HepG2 (cell line): Measurements from ENCODE around the gene ZNF780B. TPM values are rescaled to one million over a fixed set of nuclear protein-coding genes. Genes with fewer than 3 reads are reported as not detected.

ENCODE experiments used
- CSRNP2 ChIP-seq: sonication (generic); formaldehyde crosslinking; conservative IDR thresholded peaks from 2 replicates; pipeline ENCODE4 v1.8.0; 2022; ENCODE audit warnings: low read depth, missing genetic modification reagents
- ETS1 ChIP-seq: sonication (generic); formaldehyde crosslinking; IDR thresholded peaks from 2 replicates; pipeline ENCODE4 v1.4.0; 2020; ENCODE audit warnings: missing genetic modification reagents
- FOXP1 ChIP-seq, 2 experiments: fragments of 450-650 bp in 1 of 2; IDR thresholded peaks; 2 replicates each; pipeline ENCODE4 v1.6.1; 2017 to 2018; ENCODE audit warnings: antibody characterized with exemption in 1 of 2
- HNF4A ChIP-seq: sonication (generic); formaldehyde crosslinking; IDR thresholded peaks from 2 replicates; pipeline ENCODE4 v1.4.0; 2020; ENCODE audit warnings: missing genetic modification reagents
- IRF9 ChIP-seq: sonication (generic); formaldehyde crosslinking; IDR thresholded peaks from 2 replicates; pipeline ENCODE4 v1.8.0; 2022; ENCODE audit warnings: missing genetic modification reagents, mild to moderate bottlenecking, borderline replicate concordance
- KLF16 ChIP-seq, 2 experiments: sonication (generic) in 1 of 2; formaldehyde crosslinking in 1 of 2; IDR thresholded peaks; 2 replicates each; pipeline versions ENCODE4 v1.6.1 to v1.8.0; 2016 to 2023; ENCODE audit warnings: missing genetic modification reagents in 2 of 2, missing compliant biosample characterization in 1 of 2
- KMT2A ChIP-seq: sonication (generic); formaldehyde crosslinking; IDR thresholded peaks from 2 replicates; pipeline ENCODE4 v1.4.0; 2020; ENCODE audit warnings: missing genetic modification reagents
- MAX ChIP-seq: IDR thresholded peaks from 2 replicates; pipeline ENCODE4 v1.6.1; 2012; ENCODE audit warnings: inconsistent platforms
- NCOA1 ChIP-seq: sonication (generic); formaldehyde crosslinking; IDR thresholded peaks from 2 replicates; pipeline ENCODE4 v1.9.0; 2021; ENCODE audit warnings: missing genetic modification reagents
- NFE2 ChIP-seq: sonication (generic); formaldehyde crosslinking; IDR thresholded peaks from 2 replicates; pipeline ENCODE4 v1.4.0; 2020; ENCODE audit warnings: missing genetic modification reagents
- NFRKB ChIP-seq: fragments of 450-650 bp; IDR thresholded peaks from 2 replicates; pipeline ENCODE4 v1.6.1; 2017
- SIN3A ChIP-seq: IDR thresholded peaks from 2 replicates; pipeline ENCODE4 v1.6.1; 2011; ENCODE audit warnings: low read depth, mild to moderate bottlenecking, control low read depth, low read length, borderline replicate concordance
- ZBED4 ChIP-seq: sonication (generic); formaldehyde crosslinking; IDR thresholded peaks from 2 replicates; pipeline ENCODE4 v1.4.0; 2020; ENCODE audit warnings: missing genetic modification reagents, borderline replicate concordance
- ZBTB25 ChIP-seq: IDR thresholded peaks from 2 replicates; pipeline ENCODE4 v1.6.1; 2018; ENCODE audit warnings: missing genetic modification reagents
- ZMAT3 ChIP-seq: sonication (generic); formaldehyde crosslinking; conservative IDR thresholded peaks from 2 replicates; pipeline ENCODE4 v1.7.0; 2021; ENCODE audit warnings: missing genetic modification reagents
- ZNF160 ChIP-seq: sonication (generic); formaldehyde crosslinking; IDR thresholded peaks from 2 replicates; pipeline ENCODE4 v1.8.0; 2022; ENCODE audit warnings: mild to moderate bottlenecking, inconsistent platforms, missing genetic modification reagents
- polyA plus RNA-seq, 8 experiments: library from polyadenylated mRNA; depleted of rRNA in 3 of 8; stranded (reverse) in 7 of 8; unstranded in 1 of 8; fragments of >200 nt; fragmentation: Illumina TruSeq in 4 of 8; extraction: Trizol in 4 of 8; gene quantifications; 2 replicates each; pipeline versions ENCODE4 v1.2.1 to v1.2.3, GENCODE V29; 2011 to 2016; ENCODE audit warnings: low read depth in 4 of 8, missing spikeins in 1 of 8, mixed read lengths in 1 of 8; ENCODE audit not compliant: insufficient read depth in 1 of 8
- total RNA-seq, 5 experiments: library from RNA; depleted of rRNA; stranded (reverse); fragments of >200 nt; fragmentation: Illumina TruSeq; extraction: Trizol; gene quantifications; 2 replicates each; pipeline ENCODE4 v1.2.3, GENCODE V29; 2016; ENCODE audit warnings: low read depth in 1 of 5

The ZNF780B gene
- total and polyA plus RNA-seq, 2 of the 13 experiments (the other 11 are each of a cell fraction or from before 2014, with no cell fraction given), result 6.6 to 21.9 TPM

DNA sequence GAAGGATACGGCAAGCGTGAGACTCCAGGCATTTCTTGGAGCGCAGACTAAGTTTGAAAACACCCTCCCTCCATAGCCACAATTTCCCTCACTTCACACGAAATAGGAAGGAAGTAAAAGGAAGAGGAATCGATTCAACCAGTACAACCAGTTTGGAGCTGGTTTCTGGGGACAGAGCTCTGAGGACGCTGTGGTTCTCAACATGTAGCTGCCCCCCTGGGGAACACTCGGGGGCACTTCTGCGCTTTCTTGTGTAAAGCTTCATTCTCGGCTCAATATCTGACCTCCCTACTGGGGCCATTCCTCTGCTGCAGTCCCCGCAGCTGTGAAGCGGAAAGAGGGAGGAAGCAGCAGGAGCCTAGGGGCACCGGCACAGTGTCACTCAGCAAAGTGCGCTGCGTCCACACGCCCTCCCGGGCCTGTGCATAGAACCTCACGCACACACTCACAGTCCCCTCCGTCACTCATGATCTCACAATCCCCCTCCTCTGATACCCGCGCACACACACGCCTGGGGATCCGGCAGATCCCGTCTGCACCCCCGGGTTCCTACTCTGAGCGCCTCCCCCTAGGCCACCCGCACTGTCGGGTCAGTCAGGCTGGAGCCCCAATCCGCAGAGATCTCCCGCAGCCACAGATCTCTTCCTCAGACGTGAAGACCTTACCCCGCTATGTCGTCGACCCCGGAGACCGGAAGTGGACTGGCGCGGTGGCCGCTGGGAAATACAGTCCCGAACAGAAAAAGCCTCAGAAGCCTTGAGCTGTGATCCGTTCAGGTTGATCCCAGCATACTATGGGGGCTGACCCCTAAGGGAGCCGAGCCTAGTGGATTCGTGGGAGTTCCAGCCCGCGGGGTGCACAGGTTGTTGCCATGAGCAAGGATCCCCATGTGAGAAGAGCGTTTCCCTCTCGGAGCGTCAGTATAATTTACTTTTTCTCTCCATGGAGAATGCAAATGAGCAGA lies 34.5 kb upstream of the ZNF780B start, which contains the start of gene ZNF780A (continued):
- no peak for TF ChIP-seq CSRNP2 (CRISPR knock-in tag)
- TF ChIP-seq KLF16 (CRISPR knock-in tag; IDR thresholded peaks at IDR 0.05), result peak; percentile 44 to 74; a peak in 1 of 4 replicates
- no peak for TF ChIP-seq NCOA1 (CRISPR knock-in tag)
- no peak for TF ChIP-seq NFRKB
- TF ChIP-seq IRF9 (CRISPR knock-in tag), result 0 out of 2 replicates have a peak, but pooled peaks have one; percentile 61
- peak; percentile 55 for TF ChIP-seq MAX
- peak; percentile 49; the same call in 1 of the 2 replicates for TF ChIP-seq ZNF160
- no peak for TF ChIP-seq NFE2 (CRISPR knock-in tag)
- peak; percentile 70; the same call in 1 of the 2 replicates for TF ChIP-seq ZBED4
- peak; percentile 69 for TF ChIP-seq HNF4A (CRISPR knock-in tag)
- 0 out of 2 replicates have a peak, but pooled peaks have one; percentile 84 for TF ChIP-seq ZMAT3 (CRISPR knock-in tag)
- TF ChIP-seq SIN3A, result peak; percentile 65; the same call in 1 of the 2 replicates
- 0 out of 2 replicates have a peak, but pooled peaks have one; percentile 36 for TF ChIP-seq ETS1 (CRISPR knock-in tag)
- TF ChIP-seq FOXP1 (IDR thresholded peaks at IDR 0.05), result no peak
- TF ChIP-seq FOXP1 (CRISPR knock-in tag; IDR thresholded peaks at IDR 0.05), result no peak
- peak; percentile 89 for TF ChIP-seq KMT2A (CRISPR knock-in tag)
- peak; percentile 71; the same call in 1 of the 2 replicates for TF ChIP-seq ZBTB25
